ENCODE data around the gene LHX4. TPM values are rescaled to one million over a fixed set of nuclear protein-coding genes. Genes with fewer than 3 reads are reported as not detected.

LHX4 gene
- total RNA-seq, 4 donors from 2014 or later = not detected

DNA sequence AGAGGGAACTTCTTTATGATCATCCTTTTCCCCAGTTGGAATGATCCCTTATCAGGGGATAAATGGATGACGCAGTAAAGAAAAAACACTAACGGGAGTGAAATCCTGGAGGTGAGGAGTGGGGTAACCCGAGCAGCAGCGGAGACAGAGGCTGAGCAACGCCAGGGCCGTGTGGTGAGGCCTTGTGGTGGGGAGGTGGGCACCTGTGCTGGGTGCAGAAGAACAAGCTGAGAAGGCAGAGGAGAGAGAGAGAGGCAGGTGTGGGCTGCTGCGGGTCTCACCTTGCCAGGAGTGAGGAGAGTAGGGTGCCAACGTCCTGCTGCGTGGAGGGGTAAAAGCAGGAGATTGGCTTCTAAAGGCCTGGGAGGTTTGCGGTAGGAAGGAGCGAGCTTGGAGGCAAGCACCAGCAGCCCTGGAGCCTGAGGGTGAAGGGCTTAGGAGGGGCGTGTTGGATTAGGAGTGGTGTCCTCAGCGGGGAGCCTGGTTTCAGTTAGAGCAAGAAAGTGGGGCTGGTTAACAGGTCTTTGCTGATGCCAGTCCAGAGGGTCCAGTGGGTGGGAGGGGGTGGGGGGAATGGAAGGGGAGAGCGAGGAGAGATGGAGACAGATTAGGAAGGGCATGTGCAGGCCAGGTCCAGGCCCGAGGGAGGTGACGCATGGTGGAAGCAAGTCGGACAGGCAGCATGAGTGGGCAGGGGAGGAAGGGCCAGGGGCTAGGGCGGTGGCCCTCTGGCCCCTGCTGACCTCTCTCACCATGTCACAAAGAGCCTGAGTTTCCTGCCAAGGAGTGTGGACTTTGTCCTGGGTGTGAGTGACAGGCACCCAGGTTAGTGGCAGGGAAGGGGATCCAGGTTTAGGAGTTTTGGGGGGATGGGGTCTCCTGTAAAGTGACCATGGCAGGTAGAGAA, 36.7 kb upstream of the LHX4 start:
- WGBS, 2 donors (ENCODE audit: low coverage in 1 of 2) = 91 to 95% methylated on average over 4 to 18 of the region's 18 CpGs
- Histone ChIP-seq H3K9me3 (no peaks in the 10 kb centered on the region), H3K4me3 (no peak overlapping the region), H3K27me3 (no peaks in the 10 kb centered on the region), H3K4me1 (no peaks in the 10 kb centered on the region), H3K36me3 (peaks cover 0 to 100% of the 10 kb centered on the region in 2 donors), H3K27ac (no peak overlapping the region)
- ATAC-seq = no peak
- TF ChIP-seq POLR2AphosphoS5 (IDR thresholded peaks at IDR 0.05) (no peak), POLR2A (IDR thresholded peaks at IDR 0.05) (no peak), EP300 (IDR thresholded peaks at IDR 0.05) (no peak)
- TF ChIP-seq, protein P1, sequence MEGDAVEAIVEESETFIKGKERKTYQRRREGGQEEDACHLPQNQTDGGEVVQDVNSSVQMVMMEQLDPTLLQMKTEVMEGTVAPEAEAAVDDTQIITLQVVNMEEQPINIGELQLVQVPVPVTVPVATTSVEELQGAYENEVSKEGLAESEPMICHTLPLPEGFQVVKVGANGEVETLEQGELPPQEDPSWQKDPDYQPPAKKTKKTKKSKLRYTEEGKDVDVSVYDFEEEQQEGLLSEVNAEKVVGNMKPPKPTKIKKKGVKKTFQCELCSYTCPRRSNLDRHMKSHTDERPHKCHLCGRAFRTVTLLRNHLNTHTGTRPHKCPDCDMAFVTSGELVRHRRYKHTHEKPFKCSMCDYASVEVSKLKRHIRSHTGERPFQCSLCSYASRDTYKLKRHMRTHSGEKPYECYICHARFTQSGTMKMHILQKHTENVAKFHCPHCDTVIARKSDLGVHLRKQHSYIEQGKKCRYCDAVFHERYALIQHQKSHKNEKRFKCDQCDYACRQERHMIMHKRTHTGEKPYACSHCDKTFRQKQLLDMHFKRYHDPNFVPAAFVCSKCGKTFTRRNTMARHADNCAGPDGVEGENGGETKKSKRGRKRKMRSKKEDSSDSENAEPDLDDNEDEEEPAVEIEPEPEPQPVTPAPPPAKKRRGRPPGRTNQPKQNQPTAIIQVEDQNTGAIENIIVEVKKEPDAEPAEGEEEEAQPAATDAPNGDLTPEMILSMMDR (IDR thresholded peaks at IDR 0.05) = no peak

DNA sequence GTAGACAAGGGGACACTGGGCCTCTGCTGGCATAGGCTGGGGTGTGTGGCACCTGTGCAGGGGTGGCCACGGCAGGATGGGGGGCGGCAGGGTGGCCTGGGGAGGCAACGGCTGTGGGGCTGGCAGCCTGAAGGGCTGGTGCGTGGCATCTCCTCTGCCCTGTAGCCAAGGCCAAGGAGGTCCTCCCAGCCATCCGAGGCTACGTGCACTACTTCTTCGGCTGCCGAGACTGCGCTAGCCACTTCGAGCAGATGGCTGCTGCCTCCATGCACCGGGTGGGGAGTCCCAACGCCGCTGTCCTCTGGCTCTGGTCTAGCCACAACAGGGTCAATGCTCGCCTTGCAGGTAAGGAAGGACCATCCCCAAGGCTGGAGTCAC, 36.0 kb upstream of the LHX4 start:
- Histone ChIP-seq H3K4me3 (no peak overlapping the region), H3K27ac (no peak overlapping the region), H3K36me3 (peaks cover 0 to 100% of the 10 kb centered on the region in 2 donors), H3K4me1 (no peaks in the 10 kb centered on the region), H3K27me3 (no peaks in the 10 kb centered on the region), H3K9me3 (no peaks in the 10 kb centered on the region)
- 92% methylated on average over 2 of the region's 14 CpGs; no CpG with 5 or more reads in 1 of the 2 donors for WGBS, 2 donors (ENCODE audit: low coverage in 1 of 2)
- TF ChIP-seq POLR2A (IDR thresholded peaks at IDR 0.05) (no peak), POLR2AphosphoS5 (IDR thresholded peaks at IDR 0.05) (no peak), EP300 (IDR thresholded peaks at IDR 0.05) (no peak)
- TF ChIP-seq, protein P1 (IDR thresholded peaks at IDR 0.05) = no peak
- ATAC-seq = no peak

DNA sequence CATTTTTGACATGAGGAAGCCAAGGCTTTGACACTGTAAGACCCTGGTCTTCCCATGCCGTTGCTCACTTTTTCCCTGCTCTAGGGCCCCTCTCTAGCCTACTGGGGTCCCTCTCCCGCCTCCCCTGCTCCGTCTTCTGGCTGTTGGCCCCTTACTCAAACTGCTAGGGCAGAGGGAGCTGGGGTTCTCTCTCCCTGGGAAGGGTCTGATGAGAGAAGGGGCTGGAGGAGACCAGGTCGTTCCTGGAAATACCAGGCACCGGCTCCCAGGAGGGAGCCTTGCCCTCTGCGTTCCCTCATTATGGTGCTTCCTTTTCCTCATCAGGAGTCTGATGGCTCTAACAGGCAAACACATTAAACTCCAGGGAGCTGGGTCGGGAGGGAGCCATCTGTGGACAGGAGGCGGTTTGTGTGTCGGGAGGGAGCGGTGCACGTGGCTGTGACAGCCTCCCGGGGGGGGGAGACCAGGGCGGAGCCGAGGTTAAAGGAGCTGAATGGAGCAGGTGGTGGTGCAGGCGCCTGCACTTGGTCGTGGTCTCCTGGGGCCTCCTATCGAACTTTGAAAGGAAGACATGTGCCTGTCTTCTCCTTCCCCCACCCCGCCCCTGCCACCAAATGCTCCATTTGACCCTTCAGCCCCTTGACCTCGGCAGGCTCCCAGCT, 35.4 kb upstream of the LHX4 start:
- no peaks in the 10 kb centered on the region for H3K9me3 ChIP-seq
- H3K27ac ChIP-seq = no peak overlapping the region
- no peaks in the 10 kb centered on the region for H3K27me3 ChIP-seq
- peaks cover 0 to 95% of the 10 kb centered on the region in 2 donors for H3K36me3 ChIP-seq
- WGBS, 2 donors (ENCODE audit: low coverage in 1 of 2) = 80% methylated on average over 1 of the region's 19 CpGs; no CpG with 5 or more reads in 1 of the 2 donors
- no peak for ATAC-seq
- H3K4me1 ChIP-seq = no peaks in the 10 kb centered on the region
- TF ChIP-seq EP300 (IDR thresholded peaks at IDR 0.05) (no peak), POLR2A (IDR thresholded peaks at IDR 0.05) (no peak), POLR2AphosphoS5 (IDR thresholded peaks at IDR 0.05) (no peak)
- TF ChIP-seq, protein P1 (IDR thresholded peaks at IDR 0.05) = no peak
- no peak overlapping the region for H3K4me3 ChIP-seq

DNA sequence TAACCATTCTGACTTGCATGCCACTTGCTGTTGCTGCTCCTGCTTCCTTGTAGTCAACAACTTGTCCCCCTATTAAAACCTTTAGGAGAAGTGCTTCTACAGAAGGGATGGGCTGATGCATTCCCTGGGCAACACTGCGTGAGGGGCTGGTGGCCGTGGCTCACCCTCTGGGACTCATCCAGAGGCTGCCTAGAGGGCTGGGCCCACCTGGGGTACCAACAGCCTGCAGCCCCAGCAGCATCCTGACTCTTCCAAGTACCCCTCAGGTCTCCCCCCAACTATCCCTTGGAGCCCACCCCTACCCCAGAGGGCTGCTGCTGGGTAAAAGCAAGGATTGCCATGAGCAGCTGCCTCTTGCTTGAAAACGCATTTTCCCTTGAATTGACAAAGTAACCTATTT, 34.7 kb upstream of the LHX4 start:
- H3K36me3 ChIP-seq = peaks cover 0 to 92% of the 10 kb centered on the region in 2 donors
- no peaks in the 10 kb centered on the region for H3K4me1 ChIP-seq
- no peak overlapping the region for H3K4me3 ChIP-seq
- H3K9me3 ChIP-seq = no peaks in the 10 kb centered on the region
- H3K27ac ChIP-seq = no peak overlapping the region
- TF ChIP-seq POLR2AphosphoS5 (IDR thresholded peaks at IDR 0.05) (no peak), POLR2A (IDR thresholded peaks at IDR 0.05) (no peak), EP300 (IDR thresholded peaks at IDR 0.05) (no peak)
- TF ChIP-seq, protein P1 (IDR thresholded peaks at IDR 0.05) = no peak
- H3K27me3 ChIP-seq = no peaks in the 10 kb centered on the region
- ATAC-seq = no peak
- WGBS, 2 donors (ENCODE audit: low coverage in 1 of 2) = 71 to 100% methylated on average over 1 of the region's 3 CpGs

Data from gastroesophageal sphincter (tissue), 4 donors.